Effector memory CD4-positive, alpha-beta T cell (primary cell): Measurements from ENCODE around the gene ATP23.

Source experiments
- DNase-seq, 3 donors: peaks; one replicate each; pipeline ENCODE4 v3.0.0-alpha.2; 2020
- H3K27ac ChIP-seq: 2 replicates; pipeline ENCODE4 v1.7.0; 2013; ENCODE audit warnings: mild to moderate bottlenecking, low read length, moderate library complexity; ENCODE audit not compliant: insufficient read depth, poor library complexity, severe bottlenecking
- H3K27me3 ChIP-seq: replicated peaks from 2 replicates; pipeline ENCODE4 v1.7.0; 2013; ENCODE audit warnings: mild to moderate bottlenecking, low read length; ENCODE audit not compliant: insufficient read depth, control insufficient read depth, poor library complexity, severe bottlenecking
- H3K36me3 ChIP-seq: 2 replicates; pipeline ENCODE4 v1.7.0; 2013; ENCODE audit warnings: mild to moderate bottlenecking, low read length, moderate library complexity; ENCODE audit not compliant: control insufficient read depth, insufficient read depth
- H3K4me1 ChIP-seq: 2 replicates; pipeline ENCODE4 v1.7.0; 2013; ENCODE audit warnings: low read length, mild to moderate bottlenecking; ENCODE audit not compliant: control insufficient read depth, insufficient read depth, poor library complexity, severe bottlenecking
- H3K4me3 ChIP-seq: 2 replicates; pipeline ENCODE4 v1.7.0; 2013; ENCODE audit warnings: low read length, low read depth, mild to moderate bottlenecking; ENCODE audit not compliant: insufficient read depth, poor library complexity, severe bottlenecking
- H3K9me3 ChIP-seq: 2 replicates; pipeline ENCODE4 v1.7.0; 2013; ENCODE audit warnings: mild to moderate bottlenecking, low read length, moderate library complexity; ENCODE audit not compliant: control insufficient read depth

The ATP23 gene

DNA sequence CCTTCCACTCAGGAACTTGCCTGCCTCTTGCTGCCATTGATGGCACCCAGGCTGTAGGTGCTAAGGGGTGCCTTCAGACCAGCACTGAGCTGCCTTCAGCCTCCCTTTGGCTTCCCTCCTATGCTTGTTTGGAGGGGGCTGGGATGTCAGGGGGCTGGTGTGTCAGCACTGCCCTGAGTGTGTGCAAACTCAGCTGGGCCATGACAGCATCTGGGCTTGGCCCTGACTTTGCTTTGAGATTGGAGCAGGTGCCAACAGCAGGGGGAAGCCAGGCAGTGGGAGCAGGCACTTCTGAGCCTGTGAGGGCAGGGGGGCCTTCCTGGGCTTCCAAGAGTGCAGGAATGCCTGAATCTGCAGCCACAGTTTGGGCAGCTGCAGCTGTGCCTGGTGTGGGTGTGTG is 56.9 kb downstream of the ATP23 start:
- Histone ChIP-seq H3K27me3 (no peaks in the 10 kb centered on the region), H3K4me3 (no peak overlapping the region), H3K9me3 (peaks cover 18% of the 10 kb centered on the region), H3K4me1 (no peaks in the 10 kb centered on the region), H3K36me3 (no peaks in the 10 kb centered on the region), H3K27ac (no peak overlapping the region)
- no peak for DNase-seq

DNA sequence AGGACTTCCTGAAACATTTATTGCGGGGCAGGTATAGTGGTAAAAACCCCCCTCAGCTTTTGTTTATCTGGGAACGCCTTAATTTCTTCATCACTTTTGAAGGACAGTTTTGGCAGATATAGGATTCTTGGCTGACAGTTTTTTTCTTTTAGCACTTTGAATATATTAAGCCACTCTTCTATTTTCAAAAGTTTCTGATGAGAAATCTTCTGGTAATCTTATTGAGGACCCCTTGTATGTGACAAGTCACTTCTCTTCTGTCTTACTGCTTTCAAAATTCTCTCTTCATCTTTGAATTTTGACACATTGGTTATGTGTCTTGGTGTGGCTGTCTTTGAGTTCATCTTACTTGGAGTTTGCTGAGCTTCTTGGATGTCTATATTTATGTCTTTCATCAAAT is 59.1 kb downstream of the ATP23 start:
- Histone ChIP-seq H3K4me3 (no peak overlapping the region), H3K9me3 (peaks cover 18% of the 10 kb centered on the region), H3K27me3 (no peaks in the 10 kb centered on the region), H3K27ac (no peak overlapping the region), H3K36me3 (no peaks in the 10 kb centered on the region), H3K4me1 (no peaks in the 10 kb centered on the region)
- DNase-seq = no peak

DNA sequence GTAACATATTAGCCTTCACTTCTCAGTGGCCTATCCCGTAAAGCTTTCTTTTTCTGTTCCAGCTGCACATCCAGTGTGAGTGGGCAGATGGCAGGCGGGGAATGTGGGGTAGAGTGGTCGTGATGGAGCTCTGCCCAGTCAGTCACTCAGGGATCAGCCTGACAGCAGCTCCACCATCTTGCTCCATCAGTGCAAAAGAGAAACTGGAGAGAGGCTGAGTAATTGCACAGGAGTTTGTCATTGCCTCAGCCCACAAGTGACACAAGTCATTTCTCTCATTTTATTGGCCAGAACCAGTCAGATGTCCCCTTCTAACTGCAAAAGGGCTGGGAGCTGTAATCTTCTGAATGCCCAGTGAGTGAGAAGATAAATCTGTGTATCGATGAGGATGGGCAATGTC is 66.5 kb downstream of the ATP23 start:
- no peaks in the 10 kb centered on the region for H3K9me3 ChIP-seq

DNA sequence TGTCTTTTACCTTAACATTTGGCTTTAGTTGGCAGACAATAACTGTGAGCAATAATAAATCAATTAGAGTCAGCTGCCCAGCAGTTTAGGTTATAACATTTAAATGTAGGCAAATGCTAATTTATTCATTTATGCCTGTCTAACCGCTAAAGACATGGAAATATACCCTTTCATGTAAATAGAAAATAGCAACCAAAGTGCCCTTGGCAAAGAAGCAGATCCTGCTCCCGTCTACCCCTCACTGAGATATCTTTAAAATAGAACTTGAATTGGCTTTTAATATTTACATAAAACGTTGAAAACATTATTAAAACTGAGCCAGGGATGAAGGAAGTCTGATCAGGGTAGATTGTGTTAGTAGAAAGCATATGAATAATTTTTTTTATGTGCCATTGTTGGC is 67.3 kb downstream of the ATP23 start:
- no peaks in the 10 kb centered on the region for H3K36me3 ChIP-seq
- no peak overlapping the region for H3K27ac ChIP-seq
- no peaks in the 10 kb centered on the region for H3K4me1 ChIP-seq
- no peak overlapping the region for H3K4me3 ChIP-seq
- no peaks in the 10 kb centered on the region for H3K27me3 ChIP-seq
- no peak for DNase-seq
- no peaks in the 10 kb centered on the region for H3K9me3 ChIP-seq

More for the DNA sequence above, 66.5 kb downstream of the ATP23 start:
- Histone ChIP-seq H3K4me1 (no peaks in the 10 kb centered on the region), H3K27ac (no peak overlapping the region), H3K36me3 (no peaks in the 10 kb centered on the region), H3K4me3 (no peak overlapping the region), H3K27me3 (no peaks in the 10 kb centered on the region)
- no peak for DNase-seq
